NCI-H146 treated with DMSO at 0.1 percent for 48 hours (cell line): ENCODE results near the gene OAS2.
A peak's percentile ranks its signal among the peaks of the same experiment; 100 is the strongest.

ENCODE experiments used
- DNase-seq: peaks from one replicate; lab custom pipeline; 2025; ENCODE audit not compliant: unreplicated experiment; lab: John Stamatoyannopoulos, UW

Gene OAS2

GRCh38 chr12:112978163-112979040 lies at the start of gene OAS2:
Gene OAS2, plus strand, starts transcription at chr12:112978519. Its CDS starts 90 bp downstream, at chr12:112978609.
- no peak for DNase-seq

GRCh38 chr12:112928978-112929377 lies 49.3 kb upstream of the OAS2 start:
- no peak for DNase-seq

GRCh38 chr12:112929715-112930114 lies 48.6 kb upstream of the OAS2 start:
- DNase-seq: no peak

- no peak for DNase-seq
These were observed 48.0 kb upstream of the OAS2 start for GRCh38 chr12:112930350-112930749.

- DNase-seq: no peak
These were observed 45.7 kb upstream of the OAS2 start for GRCh38 chr12:112932485-112933128.

GRCh38 chr12:112933129-112933505 lies 45.2 kb upstream of the OAS2 start:
- no peak for DNase-seq

GRCh38 chr12:112936264-112936663 lies 42.1 kb upstream of the OAS2 start:
- DNase-seq: no peak

GRCh38 chr12:112936927-112937326 lies 41.4 kb upstream of the OAS2 start:
- no peak for DNase-seq

- DNase-seq: peak; percentile 32
These were observed 40.3 kb upstream of the OAS2 start, which contains the start of gene OAS3 for GRCh38 chr12:112937741-112938719. Gene OAS3, plus strand, starts transcription at chr12:112938474. Its CDS starts 57 bp downstream, at chr12:112938531.

- DNase-seq: no peak
These were observed 39.6 kb upstream of the OAS2 start for GRCh38 chr12:112938751-112939150.

GRCh38 chr12:112939761-112940381 lies 38.4 kb upstream of the OAS2 start:
- DNase-seq: no peak

- no peak for DNase-seq
These were observed 36.6 kb upstream of the OAS2 start for GRCh38 chr12:112941528-112942335.

GRCh38 chr12:112942572-112942971 lies 35.7 kb upstream of the OAS2 start:
- no peak for DNase-seq

- no peak for DNase-seq
These were observed 34.2 kb upstream of the OAS2 start for GRCh38 chr12:112944024-112944690.

- DNase-seq: no peak
These were observed 32.8 kb upstream of the OAS2 start for GRCh38 chr12:112945515-112945914.

- DNase-seq: no peak
These were observed 31.9 kb upstream of the OAS2 start for GRCh38 chr12:112946236-112947000.

- no peak for DNase-seq
These were observed 31.0 kb upstream of the OAS2 start for GRCh38 chr12:112947314-112947713.

GRCh38 chr12:112947761-112948160 lies 30.6 kb upstream of the OAS2 start:
- DNase-seq: no peak

- no peak for DNase-seq
These were observed 29.5 kb upstream of the OAS2 start for GRCh38 chr12:112948806-112949205.
